Neural progenitor cell (in vitro differentiated cells): ENCODE measurements around the gene SLC35F3. TPM values are rescaled to one million over a fixed set of nuclear protein-coding genes. Genes with fewer than 3 reads are reported as not detected.
A peak's percentile ranks its signal among the peaks of the same experiment; 100 is the strongest.

ENCODE experiments used
- DNase-seq: peaks from one replicate; pipeline ENCODE4 v3.0.0-alpha.2; 2016; ENCODE audit warnings: low spot score
- H2AFZ ChIP-seq: fragments of 200-600 bp; sonication (generic); replicated peaks from 2 replicates; pipeline ENCODE4 v1.6.1; 2016; ENCODE audit warnings: antibody characterized with exemption
- H3F3A ChIP-seq: fragments of 200-600 bp; sonication (generic); 2 replicates; pipeline ENCODE4 v1.6.1; 2016; ENCODE audit warnings: antibody characterized with exemption, low read depth
- H3K27ac ChIP-seq: fragments of 200-600 bp; sonication (generic); 2 replicates; pipeline ENCODE4 v1.5.1; 2016; ENCODE audit warnings: mild to moderate bottlenecking
- H3K27me3 ChIP-seq: fragments of 200-600 bp; sonication (generic); 2 replicates; pipeline ENCODE4 v1.6.1; 2016; ENCODE audit warnings: mild to moderate bottlenecking, moderate library complexity
- H3K36me3 ChIP-seq: fragments of 200-600 bp; sonication (generic); 2 replicates; pipeline ENCODE4 v1.5.1; 2016
- H3K4me1 ChIP-seq: fragments of 200-600 bp; sonication (generic); 2 replicates; pipeline ENCODE4 v1.6.1; 2016; ENCODE audit warnings: mixed run types
- H3K4me2 ChIP-seq: fragments of 200-600 bp; sonication (generic); 2 replicates; pipeline ENCODE4 v1.6.1; 2016
- H3K4me3 ChIP-seq: fragments of 200-600 bp; sonication (generic); 2 replicates; pipeline ENCODE4 v1.5.1; 2016
- H3K79me2 ChIP-seq: fragments of 200-600 bp; sonication (generic); 2 replicates; pipeline ENCODE4 v1.6.1; 2016; ENCODE audit warnings: low read depth
- H3K9ac ChIP-seq: fragments of 200-600 bp; sonication (generic); 2 replicates; pipeline ENCODE4 v1.6.1; 2016
- H3K9me3 ChIP-seq: fragments of 200-600 bp; sonication (generic); 2 replicates; pipeline ENCODE4 v1.5.1; 2016; ENCODE audit warnings: low read depth
- H4K20me1 ChIP-seq: fragments of 200-600 bp; sonication (generic); 2 replicates; pipeline ENCODE4 v1.6.1; 2016; ENCODE audit warnings: low read depth
- H3K27ac Mint-ChIP-seq: 3 replicates; pipeline ENCODE4 v1.8.0; 2021; ENCODE audit warnings: mixed read lengths
- H3K27me3 Mint-ChIP-seq: 2 replicates; pipeline ENCODE4 v1.8.0; 2022; ENCODE audit warnings: low read depth, mild to moderate bottlenecking, inconsistent platforms, moderate library complexity, mixed read lengths; ENCODE audit not compliant: insufficient read depth
- H3K36me3 Mint-ChIP-seq: 3 replicates; pipeline ENCODE4 v1.8.0; 2021; ENCODE audit warnings: mixed read lengths
- H3K4me1 Mint-ChIP-seq: 3 replicates; pipeline ENCODE4 v1.8.0; 2021; ENCODE audit warnings: mixed read lengths
- H3K4me3 Mint-ChIP-seq: 3 replicates; pipeline ENCODE4 v1.8.0; 2021; ENCODE audit warnings: mild to moderate bottlenecking, moderate library complexity, mixed read lengths
- H3K9me3 Mint-ChIP-seq: 3 replicates; pipeline ENCODE4 v1.8.0; 2020; ENCODE audit warnings: mixed read lengths
- EZH2 ChIP-seq: fragments of 200-600 bp; sonication (generic); IDR thresholded peaks from 2 replicates; pipeline ENCODE4 v1.6.1; 2017; ENCODE audit warnings: antibody characterized with exemption, mild to moderate bottlenecking, moderate library complexity
- EZH2phosphoT487 ChIP-seq: fragments of 200-600 bp; sonication (generic); IDR thresholded peaks from 2 replicates; pipeline ENCODE4 v1.6.1; 2017; ENCODE audit warnings: antibody characterized with exemption
- total RNA-seq: library from RNA; depleted of rRNA; stranded (reverse); fragments of >200 nt; gene quantifications from 2 replicates; pipeline ENCODE4 v1.2.3, GENCODE V29; 2015; ENCODE audit warnings: low replicate concordance
- TF ChIP-seq, protein P1 (sequence below): fragments of 200-600 bp; sonication (generic); IDR thresholded peaks from 2 replicates; pipeline ENCODE4 v1.5.1; 2017; ENCODE audit warnings: antibody characterized with exemption, mild to moderate bottlenecking

SLC35F3 gene
- total RNA-seq, 1 donor from 2014 or later = 0.79 TPM

DNA sequence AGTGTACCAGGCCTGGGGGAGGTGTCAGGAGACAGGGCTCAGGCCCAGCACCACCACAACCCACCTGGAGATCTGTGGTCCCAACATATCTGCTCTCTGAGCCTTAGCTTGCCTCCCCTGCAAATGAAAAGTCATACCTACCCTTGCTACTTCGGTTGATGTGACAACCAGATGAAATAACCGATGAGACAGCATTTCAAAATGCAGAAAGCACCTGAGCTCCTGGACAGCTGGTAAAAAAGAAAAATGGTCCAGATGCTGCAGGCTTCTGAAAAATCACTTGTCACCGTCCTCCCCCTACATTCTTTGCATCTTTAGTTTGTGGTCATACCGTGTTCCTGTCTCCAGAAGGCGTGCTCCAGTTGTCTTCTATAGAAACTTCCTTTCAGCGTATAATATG lies 416.8 kb downstream of the SLC35F3 start:
- H3K9ac ChIP-seq = no peak overlapping the region
- H3K27ac ChIP-seq = no peak overlapping the region
- H3K36me3 ChIP-seq = no peaks in the 10 kb centered on the region
- Mint-ChIP-seq H3K27ac (no peak overlapping the region), H3K9me3 (no peaks in the 10 kb centered on the region), H3K4me3 (no peak overlapping the region), H3K36me3 (no peaks in the 10 kb centered on the region), H3K27me3 (peaks cover 2% of the 10 kb centered on the region), H3K4me1 (peaks cover 17% of the 10 kb centered on the region)
- no peak overlapping the region for H3K4me3 ChIP-seq
- H3K9me3 ChIP-seq = no peaks in the 10 kb centered on the region
- no peaks in the 10 kb centered on the region for H3K79me2 ChIP-seq
- TF ChIP-seq EZH2 (no peak), EZH2phosphoT487 (no peak)
- TF ChIP-seq, protein P1, sequence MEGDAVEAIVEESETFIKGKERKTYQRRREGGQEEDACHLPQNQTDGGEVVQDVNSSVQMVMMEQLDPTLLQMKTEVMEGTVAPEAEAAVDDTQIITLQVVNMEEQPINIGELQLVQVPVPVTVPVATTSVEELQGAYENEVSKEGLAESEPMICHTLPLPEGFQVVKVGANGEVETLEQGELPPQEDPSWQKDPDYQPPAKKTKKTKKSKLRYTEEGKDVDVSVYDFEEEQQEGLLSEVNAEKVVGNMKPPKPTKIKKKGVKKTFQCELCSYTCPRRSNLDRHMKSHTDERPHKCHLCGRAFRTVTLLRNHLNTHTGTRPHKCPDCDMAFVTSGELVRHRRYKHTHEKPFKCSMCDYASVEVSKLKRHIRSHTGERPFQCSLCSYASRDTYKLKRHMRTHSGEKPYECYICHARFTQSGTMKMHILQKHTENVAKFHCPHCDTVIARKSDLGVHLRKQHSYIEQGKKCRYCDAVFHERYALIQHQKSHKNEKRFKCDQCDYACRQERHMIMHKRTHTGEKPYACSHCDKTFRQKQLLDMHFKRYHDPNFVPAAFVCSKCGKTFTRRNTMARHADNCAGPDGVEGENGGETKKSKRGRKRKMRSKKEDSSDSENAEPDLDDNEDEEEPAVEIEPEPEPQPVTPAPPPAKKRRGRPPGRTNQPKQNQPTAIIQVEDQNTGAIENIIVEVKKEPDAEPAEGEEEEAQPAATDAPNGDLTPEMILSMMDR = no peak
- no peaks in the 10 kb centered on the region for H3F3A ChIP-seq
- H4K20me1 ChIP-seq = no peaks in the 10 kb centered on the region
- H3K4me1 ChIP-seq = no peaks in the 10 kb centered on the region
- H3K4me2 ChIP-seq = no peak overlapping the region
- no peak overlapping the region for H2AFZ ChIP-seq
- no peak for DNase-seq
- H3K27me3 ChIP-seq = peaks cover 25% of the 10 kb centered on the region

DNA sequence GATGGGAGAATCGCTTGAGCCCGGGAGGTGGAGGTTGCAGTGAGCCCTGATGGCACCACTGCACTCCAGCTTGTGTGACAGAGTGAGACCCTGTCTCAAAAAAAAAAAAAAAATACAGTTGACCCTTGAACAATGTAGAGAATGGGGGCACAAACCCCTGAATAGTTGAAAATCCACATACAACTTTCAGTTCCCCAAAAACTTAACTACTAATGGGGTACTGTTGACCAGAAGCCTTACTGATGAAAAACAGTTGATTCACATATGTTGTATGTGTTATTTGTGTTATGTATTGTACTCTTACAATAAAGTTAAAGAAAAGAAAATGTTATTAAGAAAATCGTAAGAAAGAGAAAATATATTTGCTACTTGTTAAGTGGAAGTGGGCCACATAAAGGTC lies 417.6 kb downstream of the SLC35F3 start:
- Histone ChIP-seq H3K27me3 (peaks cover 31% of the 10 kb centered on the region), H3K27ac (no peak overlapping the region), H3K4me1 (peaks cover 2% of the 10 kb centered on the region), H4K20me1 (no peaks in the 10 kb centered on the region), H3K9me3 (no peaks in the 10 kb centered on the region), H3K4me3 (no peak overlapping the region), H3K4me2 (no peak overlapping the region), H2AFZ (no peak overlapping the region), H3K9ac (no peak overlapping the region), H3F3A (no peaks in the 10 kb centered on the region), H3K79me2 (no peaks in the 10 kb centered on the region), H3K36me3 (no peaks in the 10 kb centered on the region)
- no peak for DNase-seq
- TF ChIP-seq, protein P1 = no peak
- TF ChIP-seq EZH2phosphoT487 = no peak
- TF ChIP-seq EZH2 = no peak
- H3K36me3 Mint-ChIP-seq = no peaks in the 10 kb centered on the region
- peaks cover 15% of the 10 kb centered on the region for H3K4me1 Mint-ChIP-seq
- H3K4me3 Mint-ChIP-seq = no peak overlapping the region
- no peaks in the 10 kb centered on the region for H3K9me3 Mint-ChIP-seq
- peaks cover 6% of the 10 kb centered on the region for H3K27me3 Mint-ChIP-seq
- H3K27ac Mint-ChIP-seq = no peak overlapping the region

DNA sequence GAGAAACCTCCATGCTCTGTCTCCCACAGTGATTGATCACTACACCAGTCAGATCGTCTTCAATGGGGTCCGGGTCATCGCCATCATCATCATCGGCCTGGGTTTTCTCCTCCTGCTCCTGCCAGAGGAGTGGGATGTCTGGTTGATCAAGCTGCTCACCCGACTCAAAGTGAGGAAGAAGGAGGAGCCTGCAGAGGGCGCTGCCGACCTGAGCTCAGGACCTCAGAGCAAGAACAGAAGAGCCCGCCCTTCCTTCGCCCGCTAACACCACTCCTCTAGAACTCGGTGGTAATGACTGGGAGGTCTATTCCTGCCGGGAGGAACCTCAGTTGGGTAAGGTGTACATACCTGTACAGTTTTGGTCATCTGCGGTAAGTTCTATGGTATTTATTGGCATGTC lies 418.5 kb downstream of the SLC35F3 start:
- Histone ChIP-seq H3K9me3 (no peaks in the 10 kb centered on the region), H2AFZ (peak overlapping the region; percentile 1)
- no peak overlapping the region for H3K4me3 Mint-ChIP-seq

More for the DNA sequence above, 418.5 kb downstream of the SLC35F3 start:
- H3K36me3 Mint-ChIP-seq = no peaks in the 10 kb centered on the region
- no peak overlapping the region for H3K4me3 ChIP-seq
- H3K79me2 ChIP-seq = no peaks in the 10 kb centered on the region
- no peak overlapping the region for H3K27ac ChIP-seq
- H3K27ac Mint-ChIP-seq = no peak overlapping the region
- no peaks in the 10 kb centered on the region for H3K9me3 Mint-ChIP-seq
- H3F3A ChIP-seq = no peaks in the 10 kb centered on the region
- peaks cover 6% of the 10 kb centered on the region for H3K27me3 Mint-ChIP-seq
- DNase-seq = peak; percentile 81
- peaks cover 7% of the 10 kb centered on the region for H3K4me1 ChIP-seq
- no peak overlapping the region for H3K4me2 ChIP-seq
- peaks cover 8% of the 10 kb centered on the region for H3K4me1 Mint-ChIP-seq
- TF ChIP-seq, protein P1 = peak; percentile 72
- TF ChIP-seq EZH2phosphoT487 = no peak
- TF ChIP-seq EZH2 = no peak
- H3K36me3 ChIP-seq = no peaks in the 10 kb centered on the region
- H4K20me1 ChIP-seq = no peaks in the 10 kb centered on the region
- H3K9ac ChIP-seq = no peak overlapping the region
- H3K27me3 ChIP-seq = peaks cover 31% of the 10 kb centered on the region
